ENCODE results near the gene TRMT1. TPM values are rescaled to one million over a fixed set of nuclear protein-coding genes. Genes with fewer than 3 reads are reported as not detected.

The TRMT1 gene
- total RNA-seq, 4 donors from 2014 or later: 35.1 to 46.2 (median 40.6) TPM

GRCh38 chr19:13163609-13164342 lies 47.2 kb upstream of the TRMT1 start:
- TF ChIP-seq EP300 (IDR thresholded peaks at IDR 0.05): no peak
- no peak for TF ChIP-seq POLR2AphosphoS5 (IDR thresholded peaks at IDR 0.05)
- TF ChIP-seq CTCF (IDR thresholded peaks at IDR 0.05): no peak
- no peak for TF ChIP-seq POLR2A (IDR thresholded peaks at IDR 0.05)
- WGBS: 8% methylated on average over 19 of the region's 20 CpGs
- peaks cover 79% of the 10 kb centered on the region for H3K4me1 ChIP-seq

GRCh38 chr19:13162724-13163608 lies 46.4 kb upstream of the TRMT1 start:
- 3% methylated on average over 49 of the region's 58 CpGs for WGBS
- Histone ChIP-seq H3K9me3 (no peaks in the 10 kb centered on the region), H3K4me1 (peaks cover 72% of the 10 kb centered on the region), H3K4me3 (peak overlapping the region; percentile 36), H3K27me3 (no peaks in the 10 kb centered on the region), H3K36me3 (no peaks in the 10 kb centered on the region), H3K27ac (peak overlapping the region; percentile 95)
- TF ChIP-seq EP300 (IDR thresholded peaks at IDR 0.05): no peak
- no peak for TF ChIP-seq CTCF (IDR thresholded peaks at IDR 0.05)
- TF ChIP-seq POLR2A (IDR thresholded peaks at IDR 0.05): no peak
- TF ChIP-seq POLR2AphosphoS5 (IDR thresholded peaks at IDR 0.05): peak; percentile 65 to 95 (median 90)
- peak; percentile 99 for DNase-seq (ENCODE audit: low spot score in 2 of 2)

More at GRCh38 chr19:13163609-13164342, 47.2 kb upstream of the TRMT1 start:
- Histone ChIP-seq H3K4me3 (peak overlapping the region; percentile 36), H3K36me3 (no peaks in the 10 kb centered on the region), H3K27me3 (no peaks in the 10 kb centered on the region), H3K9me3 (no peaks in the 10 kb centered on the region), H3K27ac (peak overlapping the region; percentile 95)
- DNase-seq (ENCODE audit: low spot score in 2 of 2): peak; percentile 89

- no peak overlapping the region for H3K4me3 ChIP-seq
- H3K27me3 ChIP-seq: no peaks in the 10 kb centered on the region
- WGBS: 55% methylated on average over 1 of the region's 1 CpG
- H3K27ac ChIP-seq: peak overlapping the region; percentile 17
- no peak for TF ChIP-seq CTCF (IDR thresholded peaks at IDR 0.05)
- TF ChIP-seq POLR2A (IDR thresholded peaks at IDR 0.05): no peak
- TF ChIP-seq EP300 (IDR thresholded peaks at IDR 0.05): no peak
- TF ChIP-seq POLR2AphosphoS5 (IDR thresholded peaks at IDR 0.05): no peak
- DNase-seq (ENCODE audit: low spot score in 2 of 2): no peak
- no peaks in the 10 kb centered on the region for H3K9me3 ChIP-seq
- peaks cover 59% of the 10 kb centered on the region for H3K4me1 ChIP-seq
- no peaks in the 10 kb centered on the region for H3K36me3 ChIP-seq
Observed at GRCh38 chr19:13160557-13160956, 44.0 kb upstream of the TRMT1 start.

- Histone ChIP-seq H3K9me3 (no peaks in the 10 kb centered on the region), H3K4me3 (no peak overlapping the region), H3K27me3 (no peaks in the 10 kb centered on the region), H3K36me3 (no peaks in the 10 kb centered on the region), H3K27ac (no peak overlapping the region), H3K4me1 (peaks cover 59% of the 10 kb centered on the region)
- WGBS: 91% methylated on average over 3 of the region's 3 CpGs
- DNase-seq (ENCODE audit: low spot score in 2 of 2): no peak
- no peak for TF ChIP-seq POLR2A (IDR thresholded peaks at IDR 0.05)
- TF ChIP-seq CTCF (IDR thresholded peaks at IDR 0.05): no peak
- TF ChIP-seq EP300 (IDR thresholded peaks at IDR 0.05): no peak
- no peak for TF ChIP-seq POLR2AphosphoS5 (IDR thresholded peaks at IDR 0.05)
Observed at GRCh38 chr19:13159713-13160112, 43.2 kb upstream of the TRMT1 start.
